Colonic mucosa (tissue), 4 donors: ENCODE results near the gene MRC1. TPM values are rescaled to one million over a fixed set of nuclear protein-coding genes. Genes with fewer than 3 reads are reported as not detected.

ENCODE experiments used
- DNase-seq: peaks from one replicate; pipeline ENCODE4 v3.0.0-alpha.2; 2020
- H3K27ac ChIP-seq: fragments of 200-600 bp; one replicate; pipeline ENCODE4 v1.8.0; 2021
- H3K27me3 ChIP-seq: fragments of 200-600 bp; one replicate; pipeline ENCODE4 v1.8.0; 2021
- H3K36me3 ChIP-seq: fragments of 200-600 bp; one replicate; pipeline ENCODE4 v1.8.0; 2021
- H3K4me1 ChIP-seq: fragments of 200-600 bp; one replicate; pipeline ENCODE4 v1.8.0; 2021; ENCODE audit warnings: mild to moderate bottlenecking
- H3K4me3 ChIP-seq: fragments of 200-600 bp; one replicate; pipeline ENCODE4 v1.8.0; 2021
- H3K9ac ChIP-seq, 2 donors: one replicate each; pipeline ENCODE4 v1.7.0; 2013; ENCODE audit warnings: control low read depth in 2 of 2, low read depth in 2 of 2, low read length in 2 of 2
- H3K9me3 ChIP-seq: fragments of 200-600 bp; one replicate; pipeline ENCODE4 v1.8.0; 2021
- intact Hi-C: fragments of 100-400 bp; cut with DNase I; formaldehyde crosslinking; loops from one replicate; pipeline ENCODE4 v1.14.1; 2022
- total RNA-seq, 2 donors: library from RNA; stranded (reverse); fragmentation: NEBNext Ultra II Directional in 1 of 2; extraction: Animal tissue kit (Norgen Biotek cat#: 25700) in 1 of 2; gene quantifications; one replicate each; pipeline ENCODE4 v1.2.1, GENCODE V29; 2021
- TF ChIP-seq, protein P1 (sequence below): fragments of 200-600 bp; IDR thresholded peaks from one replicate; pipeline ENCODE4 v1.8.0; 2022; ENCODE audit warnings: antibody characterized with exemption, mild to moderate bottlenecking
- donor health status: healthy.
- donor health status: DM: no; HTN: no; CAD: no.
- donor health status: DM: no; HTN: no; CAD: no.

Gene MRC1
- total RNA-seq, 2 donors from 2014 or later, result 9.2 to 19.2 TPM

DNA sequence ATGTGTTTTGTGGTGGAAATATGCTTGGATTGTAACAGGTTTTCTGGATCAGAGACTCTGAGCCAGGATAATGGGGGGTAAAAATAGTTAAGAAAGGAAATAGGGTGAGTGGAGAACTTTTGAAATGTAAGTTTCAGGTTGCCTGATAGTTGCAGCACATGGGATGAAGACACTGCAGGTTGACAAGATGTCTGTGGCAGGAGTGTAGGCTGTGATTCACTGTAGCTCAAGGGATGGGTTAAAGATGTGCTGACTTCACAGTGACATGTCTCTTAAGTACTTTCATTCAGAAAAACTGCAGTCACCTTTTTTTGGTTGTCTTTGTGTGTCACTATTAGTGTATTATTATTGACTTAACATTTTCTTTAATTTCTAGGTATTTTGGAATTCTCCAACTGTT lies 79.0 kb downstream of the MRC1 start:
- H3K36me3 ChIP-seq, result no peaks in the 10 kb centered on the region
- no peak for DNase-seq
- H3K27ac ChIP-seq, result no peak overlapping the region
- H3K9me3 ChIP-seq, result no peaks in the 10 kb centered on the region
- intact Hi-C loops, result no loop called here
- no peaks in the 10 kb centered on the region for H3K27me3 ChIP-seq
- TF ChIP-seq, protein P1, sequence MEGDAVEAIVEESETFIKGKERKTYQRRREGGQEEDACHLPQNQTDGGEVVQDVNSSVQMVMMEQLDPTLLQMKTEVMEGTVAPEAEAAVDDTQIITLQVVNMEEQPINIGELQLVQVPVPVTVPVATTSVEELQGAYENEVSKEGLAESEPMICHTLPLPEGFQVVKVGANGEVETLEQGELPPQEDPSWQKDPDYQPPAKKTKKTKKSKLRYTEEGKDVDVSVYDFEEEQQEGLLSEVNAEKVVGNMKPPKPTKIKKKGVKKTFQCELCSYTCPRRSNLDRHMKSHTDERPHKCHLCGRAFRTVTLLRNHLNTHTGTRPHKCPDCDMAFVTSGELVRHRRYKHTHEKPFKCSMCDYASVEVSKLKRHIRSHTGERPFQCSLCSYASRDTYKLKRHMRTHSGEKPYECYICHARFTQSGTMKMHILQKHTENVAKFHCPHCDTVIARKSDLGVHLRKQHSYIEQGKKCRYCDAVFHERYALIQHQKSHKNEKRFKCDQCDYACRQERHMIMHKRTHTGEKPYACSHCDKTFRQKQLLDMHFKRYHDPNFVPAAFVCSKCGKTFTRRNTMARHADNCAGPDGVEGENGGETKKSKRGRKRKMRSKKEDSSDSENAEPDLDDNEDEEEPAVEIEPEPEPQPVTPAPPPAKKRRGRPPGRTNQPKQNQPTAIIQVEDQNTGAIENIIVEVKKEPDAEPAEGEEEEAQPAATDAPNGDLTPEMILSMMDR, result no peak
- H3K4me3 ChIP-seq, result no peak overlapping the region
- H3K9ac ChIP-seq, result no peak overlapping the region
- no peaks in the 10 kb centered on the region for H3K4me1 ChIP-seq

DNA sequence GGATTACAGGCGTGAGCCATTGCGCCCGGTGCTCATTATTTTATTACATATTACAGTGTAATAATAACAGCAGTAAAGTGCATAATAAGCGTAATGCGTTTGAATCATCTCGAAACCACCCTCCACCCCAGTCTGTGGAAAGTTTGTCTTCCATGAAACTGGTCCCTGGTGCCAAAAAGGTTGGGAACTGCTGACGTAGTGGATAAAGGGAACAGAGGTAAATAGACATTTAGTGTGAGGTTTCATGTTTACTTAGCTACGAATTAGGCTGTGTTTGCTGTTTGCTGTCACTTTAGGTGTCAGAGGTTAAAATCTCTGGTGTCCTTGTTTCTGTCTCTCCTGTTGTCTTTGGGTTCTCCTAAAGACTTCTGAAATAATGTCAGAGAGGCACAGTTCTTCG lies 82.3 kb downstream of the MRC1 start:
- H3K4me1 ChIP-seq, result no peaks in the 10 kb centered on the region
- no peak for DNase-seq

DNA sequence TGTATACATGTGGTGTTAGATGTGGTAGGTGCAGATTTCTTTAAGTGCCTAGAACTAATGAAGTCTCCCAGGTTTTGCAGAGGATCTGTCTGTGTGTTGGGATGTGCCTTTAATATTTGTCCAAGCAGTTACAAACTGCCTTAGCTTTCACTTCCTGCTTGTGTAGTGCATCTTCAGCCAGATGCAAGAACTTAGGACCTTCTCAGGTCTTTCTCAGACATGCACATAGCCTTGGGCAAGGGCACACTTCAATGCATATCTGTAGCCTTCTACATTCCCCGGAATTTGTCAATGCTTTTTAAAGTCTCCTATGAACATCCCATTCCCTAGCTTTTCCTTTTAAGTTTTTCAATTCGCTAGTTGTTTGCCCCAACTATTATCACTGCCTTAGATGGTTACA lies 95.4 kb downstream of the MRC1 start:
- intact Hi-C loops, result no loop called here
- TF ChIP-seq, protein P1, result no peak
- no peak overlapping the region for H3K4me3 ChIP-seq

More for the DNA sequence above, 82.3 kb downstream of the MRC1 start:
- Histone ChIP-seq H3K27me3 (no peaks in the 10 kb centered on the region), H3K36me3 (no peaks in the 10 kb centered on the region), H3K27ac (no peak overlapping the region), H3K4me3 (no peak overlapping the region), H3K9ac (no peak overlapping the region), H3K9me3 (no peaks in the 10 kb centered on the region)
- intact Hi-C loops, result no loop called here
- TF ChIP-seq, protein P1, result no peak

DNA sequence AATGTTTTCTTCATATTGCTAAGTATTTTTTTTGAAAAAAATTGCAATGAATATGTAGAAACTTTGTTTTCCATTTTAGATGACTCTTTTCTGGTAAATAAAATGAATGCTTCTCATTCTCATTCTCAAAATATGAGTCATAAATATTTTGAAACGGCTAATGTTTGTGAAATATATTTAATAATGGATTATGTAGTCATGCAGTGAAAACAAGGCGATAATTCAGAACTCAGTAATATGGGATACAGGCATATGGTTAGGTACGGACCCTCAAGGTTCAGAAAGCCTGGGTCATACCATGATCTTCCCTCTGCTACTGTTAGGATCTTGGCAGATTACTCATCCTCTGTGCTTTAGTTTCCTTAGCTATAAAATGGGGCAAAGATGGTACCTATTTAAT lies 96.3 kb downstream of the MRC1 start:
- intact Hi-C loops, result loop anchor here (5.0 kb wide), 1 partner anchor 312 kb away; no protein-coding TSS in a partner anchor
- TF ChIP-seq, protein P1, result no peak
- Histone ChIP-seq H3K36me3 (no peaks in the 10 kb centered on the region), H3K9me3 (no peaks in the 10 kb centered on the region), H3K27me3 (no peaks in the 10 kb centered on the region), H3K4me3 (no peak overlapping the region), H3K4me1 (no peaks in the 10 kb centered on the region), H3K9ac (no peak overlapping the region), H3K27ac (no peak overlapping the region)
- no peak for DNase-seq

More for the DNA sequence above, 95.4 kb downstream of the MRC1 start:
- Histone ChIP-seq H3K36me3 (no peaks in the 10 kb centered on the region), H3K27me3 (no peaks in the 10 kb centered on the region), H3K9ac (no peak overlapping the region), H3K27ac (no peak overlapping the region), H3K9me3 (no peaks in the 10 kb centered on the region), H3K4me1 (no peaks in the 10 kb centered on the region)
- DNase-seq, result no peak

DNA sequence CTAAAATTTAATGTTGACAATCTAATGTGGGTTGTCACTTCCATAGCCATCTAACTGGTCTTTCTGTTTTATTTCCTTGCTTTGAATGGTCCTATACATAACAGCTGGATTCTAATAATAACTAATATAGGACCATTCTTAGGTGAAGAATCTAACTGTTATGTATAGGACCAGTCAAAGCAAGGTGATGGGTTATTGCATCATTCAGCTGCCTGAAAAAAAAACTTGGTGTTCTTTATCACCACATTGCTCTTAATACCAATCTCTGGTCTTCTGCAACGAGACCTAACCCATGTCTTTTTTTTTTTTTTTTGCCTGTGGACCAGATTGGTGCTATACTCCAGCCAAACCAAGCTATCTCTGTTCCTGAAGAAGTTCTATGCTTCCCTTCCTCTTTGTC lies 96.9 kb downstream of the MRC1 start:
- no peaks in the 10 kb centered on the region for H3K36me3 ChIP-seq
- TF ChIP-seq, protein P1, result no peak
- no peaks in the 10 kb centered on the region for H3K9me3 ChIP-seq
- no peak for DNase-seq
- intact Hi-C loops, result loop anchor here (5.0 kb wide), 1 partner anchor 311 kb away; no protein-coding TSS in a partner anchor
- no peak overlapping the region for H3K4me3 ChIP-seq
- H3K9ac ChIP-seq, result no peak overlapping the region
- no peak overlapping the region for H3K27ac ChIP-seq
- no peaks in the 10 kb centered on the region for H3K4me1 ChIP-seq
- no peaks in the 10 kb centered on the region for H3K27me3 ChIP-seq
